ENCODE data around the gene OLFML3. TPM values are rescaled to one million over a fixed set of nuclear protein-coding genes. Genes with fewer than 3 reads are reported as not detected.
A peak's percentile ranks its signal among the peaks of the same experiment; 100 is the strongest.

OLFML3 gene
- total and polyA plus RNA-seq, 4 donors = 9.7 to 108 (median 19.5) TPM

GRCh38 chr1:113977906-113978305 is 1.4 kb upstream of the OLFML3 start:
- peaks cover 6 to 14% (median 7%) of the 10 kb centered on the region in 4 donors for H3K36me3 ChIP-seq (ENCODE audit: control insufficient read depth in 4 of 4, insufficient read depth in 4 of 4, low read length in 4 of 4)
- H3K4me3 ChIP-seq = no peak overlapping the region
- H3K27me3 ChIP-seq (ENCODE audit: control insufficient read depth in 3 of 3, insufficient read depth in 3 of 3, low read length in 2 of 3) = no peaks in the 10 kb centered on the region
- no peak overlapping the region for H3K27ac ChIP-seq (ENCODE audit: low read depth in 1 of 2, low read length in 1 of 2)
- WGBS, 2 donors = 75 to 78% methylated on average over 3 of the region's 3 CpGs
- peaks cover 0 to 62% (median 23%) of the 10 kb centered on the region in 5 donors for H3K4me1 ChIP-seq (ENCODE audit: control insufficient read depth in 5 of 5, insufficient read depth in 5 of 5, low read length in 5 of 5)
- no peaks in the 10 kb centered on the region for H3K9me3 ChIP-seq (ENCODE audit: control insufficient read depth in 4 of 4, insufficient read depth in 3 of 4, low read length in 3 of 4)
- ATAC-seq (ENCODE audit: insufficient read depth, low FRiP score) (no peak), DNase-seq (no peak)
- TF ChIP-seq, protein P1, sequence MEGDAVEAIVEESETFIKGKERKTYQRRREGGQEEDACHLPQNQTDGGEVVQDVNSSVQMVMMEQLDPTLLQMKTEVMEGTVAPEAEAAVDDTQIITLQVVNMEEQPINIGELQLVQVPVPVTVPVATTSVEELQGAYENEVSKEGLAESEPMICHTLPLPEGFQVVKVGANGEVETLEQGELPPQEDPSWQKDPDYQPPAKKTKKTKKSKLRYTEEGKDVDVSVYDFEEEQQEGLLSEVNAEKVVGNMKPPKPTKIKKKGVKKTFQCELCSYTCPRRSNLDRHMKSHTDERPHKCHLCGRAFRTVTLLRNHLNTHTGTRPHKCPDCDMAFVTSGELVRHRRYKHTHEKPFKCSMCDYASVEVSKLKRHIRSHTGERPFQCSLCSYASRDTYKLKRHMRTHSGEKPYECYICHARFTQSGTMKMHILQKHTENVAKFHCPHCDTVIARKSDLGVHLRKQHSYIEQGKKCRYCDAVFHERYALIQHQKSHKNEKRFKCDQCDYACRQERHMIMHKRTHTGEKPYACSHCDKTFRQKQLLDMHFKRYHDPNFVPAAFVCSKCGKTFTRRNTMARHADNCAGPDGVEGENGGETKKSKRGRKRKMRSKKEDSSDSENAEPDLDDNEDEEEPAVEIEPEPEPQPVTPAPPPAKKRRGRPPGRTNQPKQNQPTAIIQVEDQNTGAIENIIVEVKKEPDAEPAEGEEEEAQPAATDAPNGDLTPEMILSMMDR (IDR thresholded peaks at IDR 0.05; ENCODE audit: control extremely low read depth, extremely low read depth) = no peak
- no peak overlapping the region for H3K9ac ChIP-seq (ENCODE audit: insufficient read depth in 1 of 2, low read length in 2 of 2)

DNA sequence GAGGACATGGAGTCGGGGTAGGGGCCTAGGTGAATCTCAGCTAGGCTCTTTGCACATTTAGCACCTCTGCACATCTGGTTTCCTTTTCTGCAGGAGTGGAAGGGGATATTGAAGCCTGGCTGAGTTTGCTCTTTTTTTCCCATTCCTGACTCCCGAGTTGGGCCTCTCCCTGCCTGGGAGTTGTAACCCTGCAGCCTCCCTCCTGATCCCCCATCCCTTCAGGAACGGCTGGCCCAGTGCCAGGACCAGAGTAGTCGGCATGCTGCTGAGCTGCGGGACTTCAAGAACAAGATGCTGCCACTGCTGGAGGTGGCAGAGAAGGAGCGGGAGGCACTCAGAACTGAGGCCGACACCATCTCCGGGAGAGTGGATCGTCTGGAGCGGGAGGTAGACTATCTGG is 836 bp downstream of the OLFML3 start:
- ATAC-seq (ENCODE audit: insufficient read depth, low FRiP score) (no peak), DNase-seq (peak; percentile 90 to 92 (median 91))
- 64 to 79% methylated on average over 10 of the region's 10 CpGs for WGBS, 2 donors
- TF ChIP-seq, protein P1 (IDR thresholded peaks at IDR 0.05; ENCODE audit: control extremely low read depth, extremely low read depth) = no peak
- Histone ChIP-seq H3K4me3 (no peak overlapping the region), H3K27ac (ENCODE audit: low read depth in 1 of 2, low read length in 1 of 2) (peak overlapping the region in 1 of 2 donors; percentile 49), H3K4me1 (ENCODE audit: control insufficient read depth in 5 of 5, insufficient read depth in 5 of 5, low read length in 5 of 5) (peaks cover 0 to 84% (median 39%) of the 10 kb centered on the region in 5 donors), H3K9ac (ENCODE audit: insufficient read depth in 1 of 2, low read length in 2 of 2) (peak overlapping the region; percentile 8 to 87), H3K36me3 (ENCODE audit: control insufficient read depth in 4 of 4, insufficient read depth in 4 of 4, low read length in 4 of 4) (peaks cover 0 to 9% (median 3%) of the 10 kb centered on the region in 4 donors), H3K27me3 (ENCODE audit: control insufficient read depth in 3 of 3, insufficient read depth in 3 of 3, low read length in 2 of 3) (no peaks in the 10 kb centered on the region), H3K9me3 (ENCODE audit: control insufficient read depth in 4 of 4, insufficient read depth in 3 of 4, low read length in 3 of 4) (no peaks in the 10 kb centered on the region)

DNA sequence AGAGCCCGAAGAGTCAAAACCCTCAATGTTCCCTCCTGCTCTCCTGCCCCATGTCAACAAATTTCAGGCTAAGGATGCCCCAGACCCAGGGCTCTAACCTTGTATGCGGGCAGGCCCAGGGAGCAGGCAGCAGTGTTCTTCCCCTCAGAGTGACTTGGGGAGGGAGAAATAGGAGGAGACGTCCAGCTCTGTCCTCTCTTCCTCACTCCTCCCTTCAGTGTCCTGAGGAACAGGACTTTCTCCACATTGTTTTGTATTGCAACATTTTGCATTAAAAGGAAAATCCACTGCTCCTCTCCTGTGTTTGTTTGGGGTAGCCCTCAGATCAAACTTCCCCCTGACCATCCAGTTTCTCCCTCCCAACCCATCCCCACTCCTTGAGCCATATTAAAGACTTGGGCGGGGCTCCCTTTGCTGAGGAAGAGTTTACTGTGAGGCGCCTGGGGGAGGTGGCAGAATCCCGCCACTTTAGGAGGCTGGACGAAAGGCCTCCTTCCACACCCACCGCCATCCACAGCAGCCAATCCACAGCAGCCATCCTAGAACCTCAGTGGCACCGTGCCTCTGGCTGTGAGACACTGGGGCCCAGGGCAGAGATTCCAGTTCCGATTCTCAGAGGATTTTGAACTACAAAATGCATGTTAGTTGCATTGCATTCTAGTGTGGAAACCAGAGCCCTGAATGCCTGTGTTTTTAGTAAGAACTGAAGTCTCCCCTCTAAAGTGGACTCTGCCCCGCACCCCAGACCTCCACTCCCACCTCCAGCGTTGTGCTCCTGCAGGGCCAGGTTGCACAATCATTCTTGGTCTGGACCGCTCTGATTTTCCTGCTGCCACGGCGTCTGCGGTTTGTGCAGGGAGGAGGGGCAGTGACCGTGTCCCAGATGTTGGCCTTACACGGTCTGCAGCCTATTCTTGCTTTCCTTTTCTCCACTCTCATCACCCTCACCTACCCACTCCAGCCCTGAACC is 3.0 kb downstream of the OLFML3 start:
- DNase-seq = peak; percentile 91 to 96 (median 95)
- WGBS, 2 donors = 29 to 30% methylated on average over 18 of the region's 18 CpGs
- H3K27me3 ChIP-seq (ENCODE audit: control insufficient read depth in 3 of 3, insufficient read depth in 3 of 3, low read length in 2 of 3) = no peaks in the 10 kb centered on the region
- TF ChIP-seq, protein P1 (IDR thresholded peaks at IDR 0.05; ENCODE audit: control extremely low read depth, extremely low read depth) = no peak
- H3K9ac ChIP-seq (ENCODE audit: insufficient read depth in 1 of 2, low read length in 2 of 2) = peak overlapping the region in 1 of 2 donors; percentile 51
- peaks cover 0 to 9% (median 3%) of the 10 kb centered on the region in 4 donors for H3K36me3 ChIP-seq (ENCODE audit: control insufficient read depth in 4 of 4, insufficient read depth in 4 of 4, low read length in 4 of 4)
- peak overlapping the region in 1 of 2 donors; percentile 78 for H3K27ac ChIP-seq (ENCODE audit: low read depth in 1 of 2, low read length in 1 of 2)
- ATAC-seq (ENCODE audit: insufficient read depth, low FRiP score) = peak; percentile 38
- no peak overlapping the region for H3K4me3 ChIP-seq
- no peaks in the 10 kb centered on the region for H3K9me3 ChIP-seq (ENCODE audit: control insufficient read depth in 4 of 4, insufficient read depth in 3 of 4, low read length in 3 of 4)
- H3K4me1 ChIP-seq (ENCODE audit: control insufficient read depth in 5 of 5, insufficient read depth in 5 of 5, low read length in 5 of 5) = peaks cover 0 to 76% (median 32%) of the 10 kb centered on the region in 5 donors
